ENCODE data around the gene HLCS.

Gene HLCS

DNA sequence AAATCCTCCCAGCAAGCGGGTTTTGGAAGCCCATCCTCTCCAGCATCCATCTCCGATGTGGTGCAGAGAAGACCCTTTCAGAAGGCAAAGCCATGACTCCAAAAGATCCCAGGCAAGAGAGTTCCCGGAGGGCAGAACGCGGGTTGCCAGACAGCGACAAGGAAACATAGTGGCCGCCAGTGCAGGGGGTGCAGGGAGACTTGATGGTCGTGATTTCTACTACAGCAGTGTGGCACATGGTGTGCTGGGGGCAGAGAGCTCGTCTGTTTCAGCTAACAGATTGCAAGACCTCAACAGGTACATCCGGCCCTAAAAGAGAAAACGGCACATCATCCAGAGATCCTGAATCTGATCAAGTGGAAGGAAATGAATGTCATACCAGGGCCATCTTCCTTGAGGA lies 74.3 kb downstream of the HLCS start:
- H3K9ac ChIP-seq (ENCODE audit: low read length in 2 of 2): no peak overlapping the region
- H3K36me3 ChIP-seq (ENCODE audit: control insufficient read depth in 2 of 2, insufficient read depth in 2 of 2, low read length in 2 of 2): peaks cover 5 to 8% of the 10 kb centered on the region in 2 donors
- H3K4me3 ChIP-seq (ENCODE audit: low read length in 2 of 2): no peak overlapping the region
- no peaks in the 10 kb centered on the region for H3K4me1 ChIP-seq (ENCODE audit: control insufficient read depth, insufficient read depth, low read length)
- H3K27me3 ChIP-seq (ENCODE audit: control insufficient read depth in 1 of 2, insufficient read depth in 2 of 2, low read length in 2 of 2): no peaks in the 10 kb centered on the region
- H3K9me3 ChIP-seq (ENCODE audit: control insufficient read depth in 2 of 2, low read length in 2 of 2): no peaks in the 10 kb centered on the region
- no peak overlapping the region for H3K27ac ChIP-seq (ENCODE audit: low read length)

DNA sequence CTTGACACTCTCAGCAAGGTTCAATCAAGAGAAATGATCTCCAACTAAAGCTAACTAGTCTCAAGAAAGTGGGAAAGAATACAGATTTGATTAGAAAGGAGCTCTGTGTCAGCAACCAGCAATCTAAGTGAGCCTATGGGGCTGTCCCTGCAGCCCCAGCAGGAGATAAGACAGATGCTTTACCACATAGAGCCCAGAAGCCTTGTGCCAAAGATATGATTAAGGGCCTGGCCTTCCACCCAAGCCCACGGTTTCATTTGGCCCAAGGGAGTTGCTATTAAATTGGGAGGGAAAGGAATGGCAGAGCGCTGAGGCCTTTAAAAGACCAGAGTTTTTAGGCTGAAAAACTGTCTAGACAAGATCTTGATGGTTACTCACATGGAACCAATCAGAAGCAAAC lies 74.8 kb downstream of the HLCS start:
- Histone ChIP-seq H3K9me3 (ENCODE audit: control insufficient read depth in 2 of 2, low read length in 2 of 2) (no peaks in the 10 kb centered on the region), H3K4me1 (ENCODE audit: control insufficient read depth, insufficient read depth, low read length) (no peaks in the 10 kb centered on the region), H3K27ac (ENCODE audit: low read length) (no peak overlapping the region), H3K36me3 (ENCODE audit: control insufficient read depth in 2 of 2, insufficient read depth in 2 of 2, low read length in 2 of 2) (peaks cover 5 to 8% of the 10 kb centered on the region in 2 donors), H3K27me3 (ENCODE audit: control insufficient read depth in 1 of 2, insufficient read depth in 2 of 2, low read length in 2 of 2) (no peaks in the 10 kb centered on the region), H3K4me3 (ENCODE audit: low read length in 2 of 2) (no peak overlapping the region), H3K9ac (ENCODE audit: low read length in 2 of 2) (no peak overlapping the region)

DNA sequence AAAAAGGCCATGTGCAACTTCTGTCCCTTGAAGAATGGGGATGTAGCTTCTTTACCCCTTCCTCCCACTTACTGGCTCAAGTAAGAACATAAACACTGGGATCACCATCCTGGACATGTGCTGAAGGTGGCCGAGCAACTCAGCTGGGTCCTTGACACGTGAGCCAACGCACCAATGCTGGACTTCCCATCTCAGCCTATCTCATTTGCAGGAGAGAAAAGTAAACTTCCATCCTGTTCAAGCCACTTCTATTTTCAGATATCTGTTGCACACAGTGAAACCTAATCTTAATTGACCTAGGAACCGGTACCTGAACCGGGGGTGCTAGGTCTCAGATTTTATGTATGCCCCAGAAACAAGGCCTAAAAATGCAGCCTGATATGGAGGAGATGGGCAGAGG lies 75.3 kb downstream of the HLCS start:
- Histone ChIP-seq H3K27ac (ENCODE audit: low read length) (no peak overlapping the region), H3K27me3 (ENCODE audit: control insufficient read depth in 1 of 2, insufficient read depth in 2 of 2, low read length in 2 of 2) (no peaks in the 10 kb centered on the region), H3K9me3 (ENCODE audit: control insufficient read depth in 2 of 2, low read length in 2 of 2) (no peaks in the 10 kb centered on the region), H3K4me1 (ENCODE audit: control insufficient read depth, insufficient read depth, low read length) (no peaks in the 10 kb centered on the region), H3K9ac (ENCODE audit: low read length in 2 of 2) (no peak overlapping the region), H3K4me3 (ENCODE audit: low read length in 2 of 2) (no peak overlapping the region), H3K36me3 (ENCODE audit: control insufficient read depth in 2 of 2, insufficient read depth in 2 of 2, low read length in 2 of 2) (peaks cover 5 to 8% of the 10 kb centered on the region in 2 donors)

DNA sequence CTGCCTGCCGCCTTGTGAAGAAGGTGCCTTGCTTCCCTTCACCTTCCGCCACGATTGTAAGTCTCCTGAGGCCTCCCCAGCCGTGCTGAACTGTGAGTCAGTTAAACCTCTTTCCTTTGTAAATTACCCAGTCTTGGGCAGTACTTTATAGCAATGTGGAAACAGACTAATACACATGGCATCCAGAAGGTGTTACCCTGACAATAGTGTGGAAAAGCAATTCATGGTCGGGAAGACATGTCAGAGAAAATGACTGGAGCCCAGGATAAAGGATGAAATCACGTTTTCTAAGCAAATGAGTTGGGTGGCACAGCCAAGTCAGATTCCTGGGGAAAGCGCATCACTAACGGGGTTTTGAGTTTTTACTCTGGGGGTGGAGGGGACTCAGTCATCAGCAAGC lies 76.4 kb downstream of the HLCS start:
- Histone ChIP-seq H3K4me3 (ENCODE audit: low read length in 2 of 2) (no peak overlapping the region), H3K27ac (ENCODE audit: low read length) (no peak overlapping the region), H3K4me1 (ENCODE audit: control insufficient read depth, insufficient read depth, low read length) (no peaks in the 10 kb centered on the region), H3K9me3 (ENCODE audit: control insufficient read depth in 2 of 2, low read length in 2 of 2) (no peaks in the 10 kb centered on the region), H3K27me3 (ENCODE audit: control insufficient read depth in 1 of 2, insufficient read depth in 2 of 2, low read length in 2 of 2) (no peaks in the 10 kb centered on the region), H3K36me3 (ENCODE audit: control insufficient read depth in 2 of 2, insufficient read depth in 2 of 2, low read length in 2 of 2) (peaks cover 5 to 8% of the 10 kb centered on the region in 2 donors), H3K9ac (ENCODE audit: low read length in 2 of 2) (no peak overlapping the region)

DNA sequence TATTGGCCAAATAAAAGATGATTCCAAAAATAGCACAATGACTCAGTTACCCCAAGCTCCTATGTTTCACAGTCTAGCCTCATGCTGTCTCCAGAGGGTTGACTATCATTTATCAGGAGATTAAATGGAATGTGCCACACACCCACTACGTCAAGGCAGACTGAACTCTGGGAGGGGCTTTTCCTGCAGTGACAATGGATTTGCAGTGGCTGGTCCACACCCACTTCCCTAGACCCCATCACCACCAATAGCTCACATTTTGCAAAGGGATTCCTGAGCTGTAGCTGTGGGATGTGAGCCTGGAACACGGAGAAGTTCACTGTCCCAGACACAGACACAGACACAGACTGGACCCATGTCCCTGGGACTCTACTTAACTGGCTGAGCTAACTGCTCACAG lies 77.1 kb downstream of the HLCS start:
- Histone ChIP-seq H3K36me3 (ENCODE audit: control insufficient read depth in 2 of 2, insufficient read depth in 2 of 2, low read length in 2 of 2) (peaks cover 5 to 7% of the 10 kb centered on the region in 2 donors), H3K9ac (ENCODE audit: low read length in 2 of 2) (no peak overlapping the region), H3K4me1 (ENCODE audit: control insufficient read depth, insufficient read depth, low read length) (no peaks in the 10 kb centered on the region), H3K27ac (ENCODE audit: low read length) (no peak overlapping the region), H3K4me3 (ENCODE audit: low read length in 2 of 2) (no peak overlapping the region), H3K27me3 (ENCODE audit: control insufficient read depth in 1 of 2, insufficient read depth in 2 of 2, low read length in 2 of 2) (no peaks in the 10 kb centered on the region), H3K9me3 (ENCODE audit: control insufficient read depth in 2 of 2, low read length in 2 of 2) (no peaks in the 10 kb centered on the region)

DNA sequence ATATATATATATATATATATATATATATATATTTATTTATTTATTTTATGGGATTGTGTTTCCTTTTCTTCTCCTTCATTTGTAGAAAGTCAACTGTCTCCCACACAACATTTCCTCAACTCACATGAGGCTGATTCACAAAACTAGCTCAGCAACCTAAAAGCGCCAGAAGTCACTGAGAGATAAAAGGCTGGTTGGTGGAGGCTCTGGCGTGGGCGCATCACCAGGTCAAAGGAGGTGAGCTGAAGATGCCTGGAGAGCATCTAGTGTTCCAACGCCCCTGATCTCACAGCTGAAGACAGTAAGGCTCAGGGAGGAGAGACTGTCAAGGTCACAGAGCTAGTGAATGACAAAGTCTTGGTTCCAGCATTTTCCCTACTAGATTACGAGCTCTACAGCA lies 78.0 kb downstream of the HLCS start:
- Histone ChIP-seq H3K36me3 (ENCODE audit: control insufficient read depth in 2 of 2, insufficient read depth in 2 of 2, low read length in 2 of 2) (peaks cover 5 to 6% of the 10 kb centered on the region in 2 donors), H3K9me3 (ENCODE audit: control insufficient read depth in 2 of 2, low read length in 2 of 2) (peaks cover 0 to 4% of the 10 kb centered on the region in 2 donors), H3K4me3 (ENCODE audit: low read length in 2 of 2) (no peak overlapping the region), H3K9ac (ENCODE audit: low read length in 2 of 2) (no peak overlapping the region), H3K27ac (ENCODE audit: low read length) (no peak overlapping the region), H3K4me1 (ENCODE audit: control insufficient read depth, insufficient read depth, low read length) (no peaks in the 10 kb centered on the region), H3K27me3 (ENCODE audit: control insufficient read depth in 1 of 2, insufficient read depth in 2 of 2, low read length in 2 of 2) (no peaks in the 10 kb centered on the region)

DNA sequence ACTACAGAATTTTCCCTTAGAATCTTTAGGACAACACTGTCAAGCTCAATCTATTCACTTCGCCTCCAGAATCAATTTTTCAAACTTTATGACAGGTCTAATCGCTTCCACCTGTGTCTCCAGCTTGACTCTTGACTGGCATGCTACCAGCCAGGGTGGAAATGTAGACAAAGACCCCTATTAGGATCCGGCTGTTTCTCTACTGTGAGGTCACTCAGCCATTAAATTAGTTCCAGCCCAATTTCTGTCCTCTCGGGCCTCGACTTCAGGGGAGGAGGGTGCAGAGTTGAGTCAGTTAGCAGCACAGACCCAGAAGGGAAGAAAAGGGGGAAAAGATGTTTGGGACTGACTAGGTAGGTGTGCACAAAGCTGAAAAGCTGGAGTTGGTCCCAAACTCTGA lies 78.5 kb downstream of the HLCS start:
- H3K4me3 ChIP-seq (ENCODE audit: low read length in 2 of 2): no peak overlapping the region
- peaks cover 0 to 5% of the 10 kb centered on the region in 2 donors for H3K9me3 ChIP-seq (ENCODE audit: control insufficient read depth in 2 of 2, low read length in 2 of 2)
- H3K4me1 ChIP-seq (ENCODE audit: control insufficient read depth, insufficient read depth, low read length): no peaks in the 10 kb centered on the region
- H3K27me3 ChIP-seq (ENCODE audit: control insufficient read depth in 1 of 2, insufficient read depth in 2 of 2, low read length in 2 of 2): no peaks in the 10 kb centered on the region
- no peak overlapping the region for H3K27ac ChIP-seq (ENCODE audit: low read length)
- H3K9ac ChIP-seq (ENCODE audit: low read length in 2 of 2): no peak overlapping the region
- peaks cover 5 to 6% of the 10 kb centered on the region in 2 donors for H3K36me3 ChIP-seq (ENCODE audit: control insufficient read depth in 2 of 2, insufficient read depth in 2 of 2, low read length in 2 of 2)

DNA sequence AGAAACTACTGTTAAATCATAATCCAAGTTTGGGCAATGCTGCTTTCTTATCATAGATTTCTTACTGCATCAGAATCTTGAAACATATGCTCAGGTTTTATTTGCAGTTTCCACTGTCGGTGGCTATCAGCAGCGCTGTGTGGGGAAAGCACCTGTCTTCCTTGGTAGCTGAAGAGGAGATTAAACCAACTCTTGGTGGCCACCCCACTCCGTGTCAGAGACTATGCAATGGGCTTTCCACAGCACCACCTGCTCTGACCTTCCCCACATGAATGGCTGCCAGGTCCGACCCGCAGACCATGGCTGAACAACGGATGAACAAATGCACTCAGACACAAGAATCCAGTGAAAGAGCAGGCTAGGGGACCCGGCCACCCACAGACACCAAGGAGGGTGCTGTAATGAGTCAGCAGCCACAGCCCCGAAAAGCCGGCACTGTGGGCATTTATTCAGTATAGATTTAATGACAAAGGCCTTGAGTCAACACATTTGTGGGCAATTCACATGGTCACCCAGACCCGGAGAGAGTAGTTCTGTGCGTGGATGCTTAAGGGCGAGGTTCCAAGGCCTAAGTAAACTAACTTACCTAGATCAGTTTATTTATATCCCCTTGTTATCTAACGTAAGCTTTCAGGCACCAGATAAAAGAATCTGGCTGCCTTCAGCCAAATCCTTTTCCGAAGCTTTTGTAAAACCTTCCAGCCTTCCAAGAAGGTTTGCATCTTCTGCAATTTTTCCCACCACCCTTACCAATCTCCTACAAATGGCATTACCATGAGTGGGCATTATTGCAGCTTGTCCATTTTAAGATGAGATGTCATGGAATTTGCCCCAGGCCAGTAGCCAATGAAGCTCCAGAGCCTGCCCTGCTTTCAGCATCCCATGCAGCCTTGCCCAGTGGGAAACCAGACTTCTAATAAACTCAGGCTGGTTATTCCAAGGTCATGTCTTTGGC lies 82.7 kb downstream of the HLCS start:
- H3K36me3 ChIP-seq (ENCODE audit: control insufficient read depth in 2 of 2, insufficient read depth in 2 of 2, low read length in 2 of 2): no peaks in the 10 kb centered on the region
- H3K27ac ChIP-seq (ENCODE audit: low read length): no peak overlapping the region
- no peaks in the 10 kb centered on the region for H3K27me3 ChIP-seq (ENCODE audit: control insufficient read depth in 1 of 2, insufficient read depth in 2 of 2, low read length in 2 of 2)
- peaks cover 0 to 5% of the 10 kb centered on the region in 2 donors for H3K9me3 ChIP-seq (ENCODE audit: control insufficient read depth in 2 of 2, low read length in 2 of 2)
- H3K4me1 ChIP-seq (ENCODE audit: control insufficient read depth, insufficient read depth, low read length): no peaks in the 10 kb centered on the region
- H3K9ac ChIP-seq (ENCODE audit: low read length in 2 of 2): no peak overlapping the region
- no peak overlapping the region for H3K4me3 ChIP-seq (ENCODE audit: low read length in 2 of 2)

DNA sequence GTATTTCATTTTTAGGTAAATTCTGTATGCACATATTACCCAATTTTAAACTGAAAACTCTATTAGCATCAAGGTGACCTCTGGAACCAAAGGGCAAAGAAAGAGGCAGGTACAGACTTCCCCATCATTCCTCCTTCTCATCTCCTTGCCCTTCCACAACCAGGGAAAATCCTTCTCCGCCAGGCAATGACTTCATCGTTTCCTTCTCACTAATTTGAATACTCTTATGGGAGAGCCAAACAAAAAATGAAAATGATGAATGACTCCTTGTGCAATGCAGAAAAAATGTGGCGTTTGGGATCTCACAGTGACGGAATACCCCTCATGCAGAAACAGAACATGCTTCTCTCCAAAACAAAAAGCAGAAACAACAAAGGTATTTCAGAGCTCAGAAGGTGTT lies 83.7 kb downstream of the HLCS start:
- Histone ChIP-seq H3K36me3 (ENCODE audit: control insufficient read depth in 2 of 2, insufficient read depth in 2 of 2, low read length in 2 of 2) (no peaks in the 10 kb centered on the region), H3K27me3 (ENCODE audit: control insufficient read depth in 1 of 2, insufficient read depth in 2 of 2, low read length in 2 of 2) (no peaks in the 10 kb centered on the region), H3K4me3 (ENCODE audit: low read length in 2 of 2) (no peak overlapping the region), H3K27ac (ENCODE audit: low read length) (no peak overlapping the region), H3K9me3 (ENCODE audit: control insufficient read depth in 2 of 2, low read length in 2 of 2) (peaks cover 0 to 5% of the 10 kb centered on the region in 2 donors), H3K9ac (ENCODE audit: low read length in 2 of 2) (no peak overlapping the region), H3K4me1 (ENCODE audit: control insufficient read depth, insufficient read depth, low read length) (no peaks in the 10 kb centered on the region)

DNA sequence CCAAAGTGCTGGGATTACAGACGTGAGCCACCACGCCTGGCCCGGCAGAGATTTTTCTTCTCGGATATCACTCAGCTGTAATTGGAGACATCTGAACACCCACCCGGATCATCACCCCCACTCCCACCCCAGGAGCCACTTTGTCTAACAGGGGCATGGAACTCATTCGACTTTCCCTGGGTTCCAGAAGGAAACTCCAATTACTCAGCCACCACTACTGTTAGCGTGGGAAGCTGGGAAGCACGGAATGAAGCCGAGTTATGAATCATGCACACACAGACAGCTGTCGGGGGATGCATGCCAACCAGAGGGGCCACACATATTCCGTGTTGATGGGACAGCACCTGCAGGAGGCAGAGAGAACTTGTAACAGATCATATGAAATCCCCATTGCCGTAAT lies 85.2 kb downstream of the HLCS start:
- H3K9ac ChIP-seq (ENCODE audit: low read length in 2 of 2): no peak overlapping the region
- no peaks in the 10 kb centered on the region for H3K4me1 ChIP-seq (ENCODE audit: control insufficient read depth, insufficient read depth, low read length)
- H3K27ac ChIP-seq (ENCODE audit: low read length): no peak overlapping the region
- peaks cover 0 to 5% of the 10 kb centered on the region in 2 donors for H3K9me3 ChIP-seq (ENCODE audit: control insufficient read depth in 2 of 2, low read length in 2 of 2)
- H3K36me3 ChIP-seq (ENCODE audit: control insufficient read depth in 2 of 2, insufficient read depth in 2 of 2, low read length in 2 of 2): no peaks in the 10 kb centered on the region
- no peak overlapping the region for H3K4me3 ChIP-seq (ENCODE audit: low read length in 2 of 2)
- H3K27me3 ChIP-seq (ENCODE audit: control insufficient read depth in 1 of 2, insufficient read depth in 2 of 2, low read length in 2 of 2): no peaks in the 10 kb centered on the region

DNA sequence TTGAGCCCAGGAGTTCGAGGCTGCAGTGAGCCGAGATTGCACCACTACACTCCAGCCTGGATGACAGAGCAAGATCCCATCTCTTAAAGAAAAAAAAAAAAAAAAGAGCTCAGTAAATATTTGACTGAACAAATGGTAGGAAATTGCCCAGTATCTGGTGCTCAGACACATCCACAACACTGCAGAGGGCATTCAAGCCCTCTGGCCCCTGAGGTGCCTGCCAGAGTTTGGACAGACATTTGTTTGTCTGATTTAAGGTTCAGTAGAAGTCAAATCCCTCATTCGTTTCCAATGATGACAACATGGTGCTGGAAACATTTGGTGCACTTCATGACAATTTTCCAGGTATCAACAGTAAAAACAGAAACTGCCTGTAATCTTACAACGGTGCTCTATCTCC lies 86.6 kb downstream of the HLCS start:
- H3K4me1 ChIP-seq (ENCODE audit: control insufficient read depth, insufficient read depth, low read length): no peaks in the 10 kb centered on the region
- no peak overlapping the region for H3K4me3 ChIP-seq (ENCODE audit: low read length in 2 of 2)
- no peak overlapping the region for H3K27ac ChIP-seq (ENCODE audit: low read length)
- no peak overlapping the region for H3K9ac ChIP-seq (ENCODE audit: low read length in 2 of 2)
- H3K36me3 ChIP-seq (ENCODE audit: control insufficient read depth in 2 of 2, insufficient read depth in 2 of 2, low read length in 2 of 2): no peaks in the 10 kb centered on the region
- peaks cover 0 to 5% of the 10 kb centered on the region in 2 donors for H3K9me3 ChIP-seq (ENCODE audit: control insufficient read depth in 2 of 2, low read length in 2 of 2)
- no peaks in the 10 kb centered on the region for H3K27me3 ChIP-seq (ENCODE audit: control insufficient read depth in 1 of 2, insufficient read depth in 2 of 2, low read length in 2 of 2)
